Adrenal gland (tissue), 12 donors: ENCODE results near the gene NDEL1. TPM values are rescaled to one million over a fixed set of nuclear protein-coding genes. Genes with fewer than 3 reads are reported as not detected.

Experiments
- DNase-seq, 7 donors: peaks; one replicate each; pipeline ENCODE4 v3.0.0-alpha.2; 2019 to 2020
- H3K27ac ChIP-seq, 5 donors: fragments of 200-600 bp; sonication (generic) in 4 of 5; 1 replicate in 3 of 5; 2 replicates in 2 of 5; pipeline versions ENCODE4 v1.5.1 to v1.8.0; 2016 to 2020; ENCODE audit warnings: mild to moderate bottlenecking in 1 of 5
- H3K27me3 ChIP-seq: fragments of 200-600 bp; 2 replicates; pipeline ENCODE4 v1.8.0; 2021
- H3K36me3 ChIP-seq, 2 donors: fragments of 200-600 bp; replicated peaks in 1 of 2; 1 replicate in 1 of 2; 2 replicates in 1 of 2; pipeline versions ENCODE4 v1.5.1 to v1.8.0; 2018 to 2022
- H3K4me1 ChIP-seq, 2 donors: fragments of 200-600 bp; replicated peaks in 1 of 2; 1 replicate in 1 of 2; 2 replicates in 1 of 2; pipeline versions ENCODE4 v1.5.1 to v1.8.0; 2018 to 2021
- H3K4me3 ChIP-seq, 4 donors: fragments of 200-600 bp; sonication (generic) in 3 of 4; one replicate each; pipeline ENCODE4 v1.5.1; 2016 to 2018
- H3K9me3 ChIP-seq, 3 donors: fragments of 200-600 bp; sonication (generic) in 1 of 3; replicated peaks in 1 of 3; 1 replicate in 2 of 3; 2 replicates in 1 of 3; pipeline versions ENCODE4 v1.5.1 to v1.8.0; 2016 to 2021
- POLR2A ChIP-seq, 2 donors: fragments of 450-650 bp; IDR thresholded peaks; one replicate each; pipeline ENCODE4 v1.6.1; 2017; ENCODE audit warnings: antibody characterized with exemption in 2 of 2, mild to moderate bottlenecking in 2 of 2, moderate library complexity in 1 of 2
- WGBS, 4 donors: extraction: QIAGEN DNeasy Blood & Tissue Kit in 2 of 4; methylation state at CpG; one replicate each; pipeline versions ENCODE4 v1.1.5 to v1.1.7; 2013 to 2017; 5-methylcytosine and 5-hydroxymethylcytosine counted together
- intact Hi-C, 2 donors: fragments of 100-400 bp; cut with DNase I; formaldehyde crosslinking; loops; one replicate each; pipeline versions ENCODE4 v1.14.1 to v1.15.0; 2022 to 2023
- polyA plus RNA-seq, 3 donors: library from polyadenylated mRNA; stranded (reverse); fragments of 200-250 nt in 2 of 3; fragments of 350-450 nt in 1 of 3; fragmentation: Illumina TruSeq in 1 of 3; extraction: RNeasy Lipid Tissue Mini Kit (QIAGEN cat#74804) in 1 of 3; gene quantifications; one replicate each; pipeline ENCODE4 v1.2.3, GENCODE V29; 2013 to 2014
- total RNA-seq, 9 donors: library from RNA; depleted of rRNA in 4 of 9; stranded (reverse); fragments of >200 nt in 4 of 9; fragments of 120-200 nt in 1 of 9; fragmentation: NEBNext Ultra II Directional in 1 of 9; extraction: Animal tissue kit (Norgen Biotek cat#: 25700) in 1 of 9; gene quantifications; one replicate each; pipeline versions ENCODE4 v1.1.0 to v1.2.4, GENCODE V29; 2013 to 2023
- TF ChIP-seq, protein P1 (sequence below), 6 experiments: fragments of 450-650 bp in 4 of 6; fragments of 200-600 bp in 2 of 6; sonication (generic) in 1 of 6; IDR thresholded peaks; 1 replicate in 5 of 6; 2 replicates in 1 of 6; pipeline versions ENCODE4 v1.5.1 to v1.8.0; 2016 to 2021; ENCODE audit warnings: antibody characterized with exemption in 6 of 6, mild to moderate bottlenecking in 2 of 6, moderate library complexity in 1 of 6
- donor health status: healthy with polysubstance abuse.
- donor health status: Bipolar disorder and iron deficiency.
- donor health status: DM: yes; HTN: yes; CAD: no.
- donor health status: DM: no; HTN: no; CAD: no.
- donor health status: DM: no; HTN: no; CAD: no.
- donor health status: DM: yes; HTN: yes; CAD: no.

The NDEL1 gene
- total and polyA plus RNA-seq, 12 donors = 21.9 to 265 (median 47.0) TPM

DNA sequence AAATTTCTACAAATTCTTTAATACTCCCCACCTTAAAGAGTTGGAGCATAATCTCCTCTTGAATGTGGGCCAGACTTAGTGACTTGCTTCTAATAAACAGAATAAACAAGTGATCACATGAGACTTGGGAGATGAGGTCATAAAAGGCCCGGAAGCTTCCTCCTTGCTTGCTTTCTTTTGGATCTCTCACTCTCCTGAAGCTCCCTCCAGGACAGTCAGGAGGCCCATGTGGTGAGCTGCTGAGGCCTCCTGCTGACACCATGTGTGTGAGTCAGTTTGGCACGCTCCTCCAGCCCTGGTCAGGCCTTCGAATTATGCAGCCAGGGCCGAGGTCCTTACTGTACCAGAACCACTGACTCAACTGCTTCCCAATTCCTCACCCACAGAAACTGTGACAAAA is 53.2 kb downstream of the NDEL1 start:
- Histone ChIP-seq H3K4me1 (no peaks in the 10 kb centered on the region), H3K36me3 (peaks cover 0 to 45% of the 10 kb centered on the region in 2 donors), H3K4me3 (no peak overlapping the region), H3K27me3 (no peaks in the 10 kb centered on the region), H3K27ac (peak overlapping the region in 3 of 5 donors; percentile 31 to 69 (median 44)), H3K9me3 (no peaks in the 10 kb centered on the region)
- TF ChIP-seq, protein P1, sequence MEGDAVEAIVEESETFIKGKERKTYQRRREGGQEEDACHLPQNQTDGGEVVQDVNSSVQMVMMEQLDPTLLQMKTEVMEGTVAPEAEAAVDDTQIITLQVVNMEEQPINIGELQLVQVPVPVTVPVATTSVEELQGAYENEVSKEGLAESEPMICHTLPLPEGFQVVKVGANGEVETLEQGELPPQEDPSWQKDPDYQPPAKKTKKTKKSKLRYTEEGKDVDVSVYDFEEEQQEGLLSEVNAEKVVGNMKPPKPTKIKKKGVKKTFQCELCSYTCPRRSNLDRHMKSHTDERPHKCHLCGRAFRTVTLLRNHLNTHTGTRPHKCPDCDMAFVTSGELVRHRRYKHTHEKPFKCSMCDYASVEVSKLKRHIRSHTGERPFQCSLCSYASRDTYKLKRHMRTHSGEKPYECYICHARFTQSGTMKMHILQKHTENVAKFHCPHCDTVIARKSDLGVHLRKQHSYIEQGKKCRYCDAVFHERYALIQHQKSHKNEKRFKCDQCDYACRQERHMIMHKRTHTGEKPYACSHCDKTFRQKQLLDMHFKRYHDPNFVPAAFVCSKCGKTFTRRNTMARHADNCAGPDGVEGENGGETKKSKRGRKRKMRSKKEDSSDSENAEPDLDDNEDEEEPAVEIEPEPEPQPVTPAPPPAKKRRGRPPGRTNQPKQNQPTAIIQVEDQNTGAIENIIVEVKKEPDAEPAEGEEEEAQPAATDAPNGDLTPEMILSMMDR (IDR thresholded peaks at IDR 0.05) = no peak
- TF ChIP-seq POLR2A (IDR thresholded peaks at IDR 0.05) = no peak
- 30 to 57% (median 37%) methylated on average over 4 of the region's 4 CpGs for WGBS, 4 donors
- intact Hi-C loops = no loop called here
- DNase-seq = peak; percentile 66 to 86 (median 80)

- WGBS, 4 donors = 81 to 92% (median 89%) methylated on average over 3 of the region's 3 CpGs
Observed at GRCh38 chr17:8489841-8490240, 54.2 kb downstream of the NDEL1 start.

GRCh38 chr17:8490256-8491023 is 54.8 kb downstream of the NDEL1 start:
- TF ChIP-seq POLR2A (IDR thresholded peaks at IDR 0.05) = no peak
- TF ChIP-seq, protein P1 (IDR thresholded peaks at IDR 0.05) = no peak
- peaks cover 0 to 54% of the 10 kb centered on the region in 2 donors for H3K36me3 ChIP-seq
- WGBS, 4 donors = 88 to 90% (median 88%) methylated on average over 17 of the region's 17 CpGs
- H3K27ac ChIP-seq = no peak overlapping the region
- peak in 1 of 7 donors; percentile 48 for DNase-seq
- H3K4me1 ChIP-seq = no peaks in the 10 kb centered on the region
- no peak overlapping the region for H3K4me3 ChIP-seq
- H3K9me3 ChIP-seq = no peaks in the 10 kb centered on the region
- intact Hi-C loops = no loop called here
- H3K27me3 ChIP-seq = no peaks in the 10 kb centered on the region

More at GRCh38 chr17:8489841-8490240, 54.2 kb downstream of the NDEL1 start:
- intact Hi-C loops = no loop called here
- DNase-seq = peak in 1 of 7 donors; percentile 13
- Histone ChIP-seq H3K36me3 (peaks cover 0 to 49% of the 10 kb centered on the region in 2 donors), H3K4me3 (no peak overlapping the region), H3K4me1 (no peaks in the 10 kb centered on the region), H3K9me3 (no peaks in the 10 kb centered on the region), H3K27me3 (no peaks in the 10 kb centered on the region), H3K27ac (no peak overlapping the region)
- TF ChIP-seq, protein P1 (IDR thresholded peaks at IDR 0.05) = no peak
- no peak for TF ChIP-seq POLR2A (IDR thresholded peaks at IDR 0.05)

GRCh38 chr17:8492121-8492520 is 56.4 kb downstream of the NDEL1 start:
- no peak for TF ChIP-seq POLR2A (IDR thresholded peaks at IDR 0.05)
- TF ChIP-seq, protein P1 (IDR thresholded peaks at IDR 0.05) = no peak
- Histone ChIP-seq H3K27me3 (no peaks in the 10 kb centered on the region), H3K9me3 (no peaks in the 10 kb centered on the region), H3K36me3 (peaks cover 0 to 65% of the 10 kb centered on the region in 2 donors), H3K4me1 (no peaks in the 10 kb centered on the region), H3K4me3 (no peak overlapping the region), H3K27ac (no peak overlapping the region)
- peak in 1 of 7 donors; percentile 45 for DNase-seq
- WGBS, 4 donors = 95 to 98% (median 96%) methylated on average over 14 to 17 of the region's 17 CpGs
- intact Hi-C loops = no loop called here
